H1 (cell line): ENCODE results near the gene LRRC4C. TPM values are rescaled to one million over a fixed set of nuclear protein-coding genes. Genes with fewer than 3 reads are reported as not detected.

Source experiments
- ATF2 ChIP-seq: IDR thresholded peaks from 2 replicates; pipeline ENCODE4 v1.6.1; 2012; ENCODE audit warnings: low read length, inconsistent platforms
- CHD1 ChIP-seq: IDR thresholded peaks from 2 replicates; pipeline ENCODE4 v1.6.1; 2012; ENCODE audit warnings: low read depth, low read length, improper control_type of control experiment
- polyA plus RNA-seq, 7 experiments: library from polyadenylated mRNA; depleted of rRNA in 3 of 7; stranded (reverse) in 5 of 7; unstranded in 2 of 7; fragments of >200 nt in 5 of 7; fragments of 200-250 nt in 2 of 7; gene quantifications; 1 replicate in 5 of 7; 2 replicates in 1 of 7; 4 replicates in 1 of 7; pipeline versions ENCODE4 v1.2.1 to v1.2.3, GENCODE V29; 2011 to 2013; ENCODE audit warnings: missing spikeins in 2 of 7, mixed read lengths in 2 of 7
- total RNA-seq: library from RNA; stranded (reverse); fragmentation: NEBNext Ultra II Directional; extraction: Animal tissue kit (Norgen Biotek cat#: 25700); gene quantifications from 2 replicates; pipeline ENCODE4 v1.2.1, GENCODE V29; 2021

The LRRC4C gene
- total and polyA plus RNA-seq, 2 of the 8 experiments (the other 6 are each of a cell fraction or from before 2014, with no cell fraction given) = 0.23 to 2.2 TPM

GRCh38 chr11:41319434-41319833 is 140.0 kb downstream of the LRRC4C start (continued):
- no peak for TF ChIP-seq ATF2
- no peak for TF ChIP-seq CHD1
